DND-41 (cell line): ENCODE data around the gene ADD1.

ENCODE experiments used
- ATAC-seq: fragments of 200-7000 bp; cut with Tn5 transposase; 3 replicates; pipeline ENCODE4 v1.9.1; 2021; ENCODE audit warnings: low read depth; ENCODE audit not compliant: insufficient read depth
- DNase-seq: peaks from one replicate; pipeline ENCODE4 v3.0.0-alpha.2; 2020
- H2AFZ ChIP-seq: 2 replicates; pipeline ENCODE4 v1.6.0; 2012; ENCODE audit warnings: low read depth, low read length
- H3K27ac ChIP-seq: 2 replicates; pipeline ENCODE4 v1.5.1; 2012; ENCODE audit warnings: low read length, inconsistent platforms
- H3K27me3 ChIP-seq: fragments of 200-600 bp; sonication (generic); 2 replicates; pipeline ENCODE4 v1.6.0; 2012; ENCODE audit warnings: low read length, mild to moderate bottlenecking, inconsistent platforms; ENCODE audit not compliant: insufficient read depth, poor library complexity
- H3K36me3 ChIP-seq: 2 replicates; pipeline ENCODE4 v1.5.1; 2012; ENCODE audit warnings: low read length, inconsistent platforms; ENCODE audit not compliant: insufficient read depth
- H3K4me1 ChIP-seq: 2 replicates; pipeline ENCODE4 v1.5.1; 2012; ENCODE audit warnings: mild to moderate bottlenecking, low read length; ENCODE audit not compliant: insufficient read depth
- H3K4me2 ChIP-seq: 2 replicates; pipeline ENCODE4 v1.6.0; 2012; ENCODE audit warnings: mild to moderate bottlenecking, moderate library complexity, low read length, inconsistent platforms; ENCODE audit not compliant: insufficient read depth
- H3K4me3 ChIP-seq, 2 experiments: fragments of 200-600 bp in 1 of 2; shearing (Covaris generic) in 1 of 2; 2 replicates each; pipeline ENCODE4 v1.5.1; 2012 to 2016; ENCODE audit warnings: inconsistent platforms in 2 of 2, low read length in 2 of 2, mild to moderate bottlenecking in 2 of 2, low read depth in 1 of 2, moderate library complexity in 1 of 2
- H3K79me2 ChIP-seq: 2 replicates; pipeline ENCODE4 v1.6.0; 2012; ENCODE audit warnings: low read length, inconsistent platforms; ENCODE audit not compliant: insufficient read depth
- H3K9ac ChIP-seq: 2 replicates; pipeline ENCODE4 v1.6.0; 2012; ENCODE audit warnings: low read depth, mild to moderate bottlenecking, inconsistent platforms, low read length, moderate library complexity
- H3K9me3 ChIP-seq: 2 replicates; pipeline ENCODE4 v1.5.1; 2012; ENCODE audit warnings: low read length, moderate library complexity, mild to moderate bottlenecking, inconsistent platforms; ENCODE audit not compliant: insufficient read depth, severe bottlenecking
- H4K20me1 ChIP-seq: 2 replicates; pipeline ENCODE4 v1.6.0; 2012; ENCODE audit warnings: low read length; ENCODE audit not compliant: insufficient read depth
- CTCF ChIP-seq: IDR thresholded peaks from 2 replicates; pipeline ENCODE4 v1.5.1; 2012; ENCODE audit warnings: borderline replicate concordance, low read length, moderate library complexity, mild to moderate bottlenecking; ENCODE audit not compliant: poor library complexity, severe bottlenecking; ENCODE audit errors: extremely low read depth
- EZH2 ChIP-seq: IDR thresholded peaks from 3 replicates; pipeline ENCODE4 v1.6.1; 2012; ENCODE audit warnings: borderline replicate concordance, low read depth, mild to moderate bottlenecking, moderate library complexity, low read length, inconsistent platforms; ENCODE audit not compliant: severe bottlenecking

The ADD1 gene

GRCh38 chr4:2949782-2950125, 106.1 kb downstream of the ADD1 start:
- Histone ChIP-seq H3K4me2 (no peak overlapping the region), H3K4me1 (no peaks in the 10 kb centered on the region), H3K27me3 (no peaks in the 10 kb centered on the region), H2AFZ (no peak overlapping the region), H3K27ac (no peak overlapping the region), H3K36me3 (peaks cover 97% of the 10 kb centered on the region), H4K20me1 (peaks cover 61% of the 10 kb centered on the region), H3K9me3 (no peaks in the 10 kb centered on the region), H3K79me2 (peaks cover 13% of the 10 kb centered on the region; the same call in 1 of the 2 replicates), H3K9ac (no peak overlapping the region), H3K4me3 (no peak overlapping the region)
- no peak for ATAC-seq
- no peak for DNase-seq
- no peak for TF ChIP-seq CTCF
- no peak for TF ChIP-seq EZH2

- H3K4me1 ChIP-seq = no peaks in the 10 kb centered on the region
- H3K4me3 ChIP-seq = no peak overlapping the region
- peaks cover 13% of the 10 kb centered on the region; the same call in 1 of the 2 replicates for H3K79me2 ChIP-seq
- peaks cover 60% of the 10 kb centered on the region for H4K20me1 ChIP-seq
- H3K9me3 ChIP-seq = no peaks in the 10 kb centered on the region
- no peak overlapping the region for H3K27ac ChIP-seq
- no peak for ATAC-seq
- no peak overlapping the region for H2AFZ ChIP-seq
- TF ChIP-seq EZH2 (no peak), CTCF (no peak)
- H3K27me3 ChIP-seq = no peaks in the 10 kb centered on the region
- no peak for DNase-seq
- H3K9ac ChIP-seq = no peak overlapping the region
- H3K36me3 ChIP-seq = peaks cover 94% of the 10 kb centered on the region
- H3K4me2 ChIP-seq = no peak overlapping the region
Observed at GRCh38 chr4:2950221-2950989, 106.8 kb downstream of the ADD1 start.

GRCh38 chr4:2953496-2953895, 109.9 kb downstream of the ADD1 start:
- no peak overlapping the region for H3K4me3 ChIP-seq
- peaks cover 36% of the 10 kb centered on the region for H3K79me2 ChIP-seq
- H2AFZ ChIP-seq = no peak overlapping the region
- no peak overlapping the region for H3K9ac ChIP-seq
- TF ChIP-seq CTCF (no peak), EZH2 (no peak)
- H4K20me1 ChIP-seq = peaks cover 63% of the 10 kb centered on the region
- no peaks in the 10 kb centered on the region for H3K4me1 ChIP-seq
- DNase-seq (no peak), ATAC-seq (no peak)
- H3K4me2 ChIP-seq = no peak overlapping the region
- no peaks in the 10 kb centered on the region for H3K27me3 ChIP-seq
- H3K36me3 ChIP-seq = peaks cover 94% of the 10 kb centered on the region
- H3K9me3 ChIP-seq = no peaks in the 10 kb centered on the region
- H3K27ac ChIP-seq = no peak overlapping the region
